Measurements from ENCODE around the gene APBB2. TPM values are rescaled to one million over a fixed set of nuclear protein-coding genes. Genes with fewer than 3 reads are reported as not detected.

The APBB2 gene
- total RNA-seq, 2 donors from 2014 or later: 34.8 to 42.8 TPM

- WGBS, 2 donors: 88 to 95% methylated on average over 7 of the region's 7 CpGs
- Histone ChIP-seq H3K27me3 (no peaks in the 10 kb centered on the region), H3K4me3 (no peak overlapping the region), H3K27ac (no peak overlapping the region), H3K36me3 (replicated peaks in 1 of 2; ENCODE audit: insufficient read depth in 1 of 2, low read depth in 2 of 2) (no peaks in the 10 kb centered on the region), H3K9me3 (no peaks in the 10 kb centered on the region), H3K4me1 (no peaks in the 10 kb centered on the region)
- intact Hi-C loops (cut with DNase I): no loop called here
- no peak for DNase-seq
- TF ChIP-seq CTCF (IDR thresholded peaks at IDR 0.05) (no peak), POLR2A (IDR thresholded peaks at IDR 0.05) (no peak)
- no peak for ATAC-seq
These were observed 327.2 kb downstream of the APBB2 start for GRCh38 chr4:40886931-40887763.

- Histone ChIP-seq H3K9me3 (no peaks in the 10 kb centered on the region), H3K27me3 (no peaks in the 10 kb centered on the region), H3K27ac (no peak overlapping the region), H3K4me1 (no peaks in the 10 kb centered on the region), H3K36me3 (replicated peaks in 1 of 2; ENCODE audit: insufficient read depth in 1 of 2, low read depth in 2 of 2) (no peaks in the 10 kb centered on the region), H3K4me3 (no peak overlapping the region)
- WGBS, 2 donors: 85 to 90% methylated on average over 4 of the region's 4 CpGs
- ATAC-seq (no peak), DNase-seq (no peak)
- intact Hi-C loops (cut with DNase I): no loop called here
- TF ChIP-seq CTCF (IDR thresholded peaks at IDR 0.05): no peak
- TF ChIP-seq POLR2A (IDR thresholded peaks at IDR 0.05): no peak
These were observed 332.5 kb downstream of the APBB2 start for GRCh38 chr4:40881851-40882250.

- Histone ChIP-seq H3K36me3 (replicated peaks in 1 of 2; ENCODE audit: insufficient read depth in 1 of 2, low read depth in 2 of 2) (no peaks in the 10 kb centered on the region), H3K4me1 (peaks cover 3% of the 10 kb centered on the region), H3K27ac (no peak overlapping the region), H3K27me3 (no peaks in the 10 kb centered on the region), H3K9me3 (no peaks in the 10 kb centered on the region), H3K4me3 (no peak overlapping the region)
- no peak for DNase-seq
- intact Hi-C loops (cut with DNase I): no loop called here
- no peak for TF ChIP-seq CTCF (IDR thresholded peaks at IDR 0.05)
- TF ChIP-seq POLR2A (IDR thresholded peaks at IDR 0.05): no peak
- 65 to 78% methylated on average over 2 of the region's 2 CpGs for WGBS, 2 donors
- ATAC-seq: no peak
These were observed 333.2 kb downstream of the APBB2 start for GRCh38 chr4:40881096-40881495.

GRCh38 chr4:40878548-40879055 is 335.7 kb downstream of the APBB2 start:
- WGBS, 2 donors: 93 to 99% methylated on average over 6 of the region's 6 CpGs
- no peaks in the 10 kb centered on the region for H3K36me3 ChIP-seq (replicated peaks in 1 of 2; ENCODE audit: insufficient read depth in 1 of 2, low read depth in 2 of 2)

More at GRCh38 chr4:40878548-40879055, 335.7 kb downstream of the APBB2 start:
- no peak overlapping the region for H3K4me3 ChIP-seq
- no peak for DNase-seq
- TF ChIP-seq POLR2A (IDR thresholded peaks at IDR 0.05) (no peak), CTCF (IDR thresholded peaks at IDR 0.05) (no peak)
- H3K27me3 ChIP-seq: no peaks in the 10 kb centered on the region
- intact Hi-C loops (cut with DNase I): no loop called here
- peaks cover 24% of the 10 kb centered on the region for H3K4me1 ChIP-seq
- H3K27ac ChIP-seq: no peak overlapping the region
- ATAC-seq: no peak
- no peaks in the 10 kb centered on the region for H3K9me3 ChIP-seq
